Panc1 (cell line): ENCODE data around the gene NSD1. TPM values are rescaled to one million over a fixed set of nuclear protein-coding genes. Genes with fewer than 3 reads are reported as not detected.

Experiments
- ATAC-seq: fragments of 200-7000 bp; cut with Tn5 transposase; 2 replicates; pipeline ENCODE4 v1.9.1; 2020; ENCODE audit warnings: mild to moderate bottlenecking, moderate library complexity
- BruUV-seq: library from RNA; stranded (reverse); fragments of 400-500 nt; replicated peaks from 2 replicates; lab custom pipeline; 2021; lab: Mats Ljungman, UMichigan
- CTCF ChIA-PET: fragments of 300-600 bp; sonication (Branson Sonifier 250); formaldehyde crosslinking; loops from one replicate; lab custom pipeline; 2022; ENCODE audit warnings: antibody characterized with exemption; lab: Charles Lee
- POLR2A ChIA-PET: fragments of 300-600 bp; sonication (Branson Sonifier 250); formaldehyde crosslinking; loops from one replicate; lab custom pipeline; 2022; ENCODE audit warnings: antibody characterized with exemption; lab: Charles Lee
- DNase-seq: peaks from one replicate; pipeline ENCODE4 v3.0.0-alpha.2; 2010; ENCODE audit warnings: low read depth, low spot score
- H3K27ac ChIP-seq: 2 replicates; pipeline ENCODE4 v1.5.1; 2011; ENCODE audit warnings: mild to moderate bottlenecking, low read length, inconsistent platforms
- H3K27me3 ChIP-seq: fragments of 200-500 bp; sonication (Bioruptor generic); 2 replicates; pipeline ENCODE4 v1.6.0; 2014; ENCODE audit warnings: low read length, inconsistent platforms; ENCODE audit not compliant: control insufficient read depth, insufficient read depth
- H3K36me3 ChIP-seq: fragments of 200-500 bp; sonication (Bioruptor generic); 2 replicates; pipeline ENCODE4 v1.5.1; 2014; ENCODE audit warnings: inconsistent platforms, mild to moderate bottlenecking, low read length, moderate library complexity; ENCODE audit not compliant: control insufficient read depth, insufficient read depth
- H3K4me1 ChIP-seq: 2 replicates; pipeline ENCODE4 v1.5.1; 2011; ENCODE audit warnings: inconsistent platforms, mild to moderate bottlenecking, low read length, moderate library complexity; ENCODE audit not compliant: control insufficient read depth, insufficient read depth
- H3K4me3 ChIP-seq, 2 experiments: 2 replicates each; pipeline ENCODE4 v1.5.1; 2011 to 2012; ENCODE audit warnings: low read depth in 2 of 2, low read length in 2 of 2, mild to moderate bottlenecking in 2 of 2, inconsistent platforms in 1 of 2, moderate library complexity in 1 of 2
- H3K9me3 ChIP-seq: fragments of 200-500 bp; sonication (Bioruptor generic); 2 replicates; pipeline ENCODE4 v1.5.1; 2014; ENCODE audit warnings: low read depth, mild to moderate bottlenecking, inconsistent platforms, low read length, moderate library complexity; ENCODE audit not compliant: control insufficient read depth, insufficient read depth
- CTCF ChIP-seq: fragments of 450-650 bp; IDR thresholded peaks from 2 replicates; pipeline ENCODE4 v1.5.1; 2017; ENCODE audit warnings: mild to moderate bottlenecking
- POLR2AphosphoS5 ChIP-seq: IDR thresholded peaks from 2 replicates; pipeline ENCODE4 v1.6.1; 2012; ENCODE audit warnings: mild to moderate bottlenecking, low read depth, low read length, moderate library complexity
- SIN3A ChIP-seq: IDR thresholded peaks from 2 replicates; pipeline ENCODE4 v1.6.1; 2012; ENCODE audit warnings: low read depth, mild to moderate bottlenecking, low read length, moderate library complexity, borderline replicate concordance; ENCODE audit not compliant: insufficient read depth
- TCF7L2 ChIP-seq: IDR thresholded peaks from 2 replicates; pipeline ENCODE4 v1.6.1; 2011; ENCODE audit warnings: mild to moderate bottlenecking, low read depth, low read length, inconsistent platforms
- in situ Hi-C: cut with HindIII; loops from 2 replicates; pipeline ENCODE4 v1.10.0; 2016; ENCODE audit warnings: low sequenced_read_pairs, low pct_unique_long_range_greater_than_20kb
- intact Hi-C: fragments of 100-400 bp; cut with micrococcal nuclease; formaldehyde crosslinking; loops from one replicate; pipeline ENCODE4 v1.10.0; 2022; ENCODE audit not compliant: unreplicated experiment
- total RNA-seq: library from RNA; stranded (reverse); gene quantifications from one replicate; pipeline ENCODE4 v1.2.1, GENCODE V29; 2021; ENCODE audit not compliant: unreplicated experiment
- TF ChIP-seq, protein P1 (sequence below), 2 experiments: IDR thresholded peaks; 2 replicates each; pipeline ENCODE4 v1.6.1; 2011 to 2012; ENCODE audit warnings: low read depth in 2 of 2, control low read depth in 1 of 2, low read length in 1 of 2, mild to moderate bottlenecking in 1 of 2, moderate library complexity in 1 of 2; ENCODE audit not compliant: insufficient read depth in 1 of 2

Gene NSD1
- total RNA-seq, 1 experiment from 2014 or later: 58.7 TPM

- BruUV-seq: no TSS peak
- ATAC-seq: no peak
- Histone ChIP-seq H3K27me3 (no peaks in the 10 kb centered on the region), H3K36me3 (no peaks in the 10 kb centered on the region), H3K4me1 (no peaks in the 10 kb centered on the region), H3K27ac (no peak overlapping the region), H3K9me3 (no peaks in the 10 kb centered on the region), H3K4me3 (no peak overlapping the region)
- TF ChIP-seq POLR2AphosphoS5: no peak
- TF ChIP-seq CTCF: no peak
- TF ChIP-seq TCF7L2: no peak
- TF ChIP-seq, protein P1, sequence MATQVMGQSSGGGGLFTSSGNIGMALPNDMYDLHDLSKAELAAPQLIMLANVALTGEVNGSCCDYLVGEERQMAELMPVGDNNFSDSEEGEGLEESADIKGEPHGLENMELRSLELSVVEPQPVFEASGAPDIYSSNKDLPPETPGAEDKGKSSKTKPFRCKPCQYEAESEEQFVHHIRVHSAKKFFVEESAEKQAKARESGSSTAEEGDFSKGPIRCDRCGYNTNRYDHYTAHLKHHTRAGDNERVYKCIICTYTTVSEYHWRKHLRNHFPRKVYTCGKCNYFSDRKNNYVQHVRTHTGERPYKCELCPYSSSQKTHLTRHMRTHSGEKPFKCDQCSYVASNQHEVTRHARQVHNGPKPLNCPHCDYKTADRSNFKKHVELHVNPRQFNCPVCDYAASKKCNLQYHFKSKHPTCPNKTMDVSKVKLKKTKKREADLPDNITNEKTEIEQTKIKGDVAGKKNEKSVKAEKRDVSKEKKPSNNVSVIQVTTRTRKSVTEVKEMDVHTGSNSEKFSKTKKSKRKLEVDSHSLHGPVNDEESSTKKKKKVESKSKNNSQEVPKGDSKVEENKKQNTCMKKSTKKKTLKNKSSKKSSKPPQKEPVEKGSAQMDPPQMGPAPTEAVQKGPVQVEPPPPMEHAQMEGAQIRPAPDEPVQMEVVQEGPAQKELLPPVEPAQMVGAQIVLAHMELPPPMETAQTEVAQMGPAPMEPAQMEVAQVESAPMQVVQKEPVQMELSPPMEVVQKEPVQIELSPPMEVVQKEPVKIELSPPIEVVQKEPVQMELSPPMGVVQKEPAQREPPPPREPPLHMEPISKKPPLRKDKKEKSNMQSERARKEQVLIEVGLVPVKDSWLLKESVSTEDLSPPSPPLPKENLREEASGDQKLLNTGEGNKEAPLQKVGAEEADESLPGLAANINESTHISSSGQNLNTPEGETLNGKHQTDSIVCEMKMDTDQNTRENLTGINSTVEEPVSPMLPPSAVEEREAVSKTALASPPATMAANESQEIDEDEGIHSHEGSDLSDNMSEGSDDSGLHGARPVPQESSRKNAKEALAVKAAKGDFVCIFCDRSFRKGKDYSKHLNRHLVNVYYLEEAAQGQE (IDR thresholded peaks at IDR 0.05; ENCODE audit: insufficient read depth in 1 of 2, low read depth in 2 of 2, low read length in 1 of 2): no peak
- TF ChIP-seq SIN3A: no peak
- ChIA-PET POLR2A (no interaction called here), CTCF (interaction anchor here (0.7 to 2.2 kb wide), 3 partner anchors 12 to 210 kb away, joined by 4 to 8 read pairs (median 5); no protein-coding TSS in a partner anchor)
- DNase-seq: no peak
- intact Hi-C loops: no loop called here
- in situ Hi-C loops: no loop called here
These were observed 34.0 kb upstream of the NSD1 start for GRCh38 chr5:177099422-177100093.

DNA sequence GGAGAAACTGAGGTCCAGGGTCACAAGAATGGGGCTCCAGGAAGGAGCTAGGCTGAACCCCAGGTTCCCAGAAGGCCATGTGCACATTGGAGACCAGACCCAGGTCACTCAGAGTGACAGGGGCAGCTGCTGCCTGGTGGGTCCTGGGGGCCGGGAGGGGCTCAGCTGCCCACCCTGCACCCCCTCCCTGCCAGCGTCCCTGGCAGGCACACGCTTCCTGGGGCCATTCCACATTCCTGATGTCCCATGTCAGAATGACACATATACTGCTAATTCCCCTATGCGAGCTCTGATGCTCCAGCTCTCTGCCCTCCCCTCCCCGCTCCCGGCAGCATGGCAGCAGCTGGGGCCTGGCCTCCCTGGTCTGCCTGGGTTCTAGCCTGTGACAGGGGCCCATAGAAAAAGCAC, 32.9 kb upstream of the NSD1 start:
- ChIA-PET POLR2A (no interaction called here), CTCF (interaction anchor here (0.7 kb wide), 1 partner anchor 31 kb away, joined by 4 read pairs; no protein-coding TSS in a partner anchor)
- ATAC-seq: no peak; the same call in 1 of the 2 replicates
- in situ Hi-C loops: no loop called here
- H3K4me3 ChIP-seq: no peak overlapping the region
- no peak for DNase-seq
- no peaks in the 10 kb centered on the region for H3K4me1 ChIP-seq
- no peak overlapping the region for H3K27ac ChIP-seq
- no peak for TF ChIP-seq SIN3A
- TF ChIP-seq CTCF: no peak
- intact Hi-C loops: no loop called here
- no peaks in the 10 kb centered on the region for H3K27me3 ChIP-seq
- no peaks in the 10 kb centered on the region for H3K9me3 ChIP-seq
- BruUV-seq: no TSS peak
- no peaks in the 10 kb centered on the region for H3K36me3 ChIP-seq
